ENCODE measurements around the gene ZNF846. TPM values are rescaled to one million over a fixed set of nuclear protein-coding genes. Genes with fewer than 3 reads are reported as not detected.

ZNF846 gene
- 12.5 and 13.7 TPM in 2 replicates for total RNA-seq

DNA sequence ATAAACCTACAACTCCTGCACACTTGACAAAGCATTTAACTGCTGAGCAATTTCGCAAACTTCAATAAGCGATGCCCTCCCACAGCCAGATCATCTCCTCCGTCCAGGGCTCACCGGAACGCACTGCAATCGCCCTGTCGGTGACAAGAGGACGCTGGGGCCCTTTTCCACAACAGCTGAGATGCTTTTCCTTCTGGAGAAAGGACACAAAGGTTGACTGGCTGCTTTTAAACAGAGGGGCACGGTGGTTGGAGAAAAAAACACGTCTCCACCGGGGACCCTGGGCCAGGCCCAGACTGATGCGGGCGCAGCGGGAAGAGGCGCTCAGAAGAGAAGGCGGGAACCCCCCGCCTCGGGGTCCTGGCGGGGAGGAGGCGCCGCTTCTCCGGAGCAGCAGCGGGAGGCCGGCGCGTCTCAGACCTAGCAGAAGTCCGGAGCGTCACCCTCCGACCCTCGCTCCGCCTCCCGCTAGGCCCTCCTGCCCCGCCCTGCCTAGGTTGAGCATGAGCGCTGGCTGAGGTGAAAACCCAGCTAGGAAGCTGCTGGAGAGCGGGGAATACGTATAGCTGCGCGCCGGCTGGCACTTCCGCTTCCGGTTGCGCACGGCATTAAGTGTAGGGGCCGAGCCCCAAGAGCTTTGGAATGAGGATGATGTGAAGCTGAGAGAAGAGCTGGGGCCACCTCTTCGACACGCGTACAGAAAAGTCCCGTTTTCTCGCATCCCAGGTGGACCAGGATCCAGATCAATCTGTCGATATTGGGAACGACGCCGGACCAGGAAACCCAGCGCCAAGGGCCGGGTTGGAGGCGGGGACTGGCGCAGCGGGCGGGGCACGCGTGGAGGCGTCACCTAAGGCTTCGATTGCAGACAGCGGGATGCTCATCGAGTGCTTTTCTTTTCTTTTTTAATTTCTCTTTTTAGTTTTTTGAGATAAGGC is at the start of gene ZNF846:
TSS of gene ZNF846 (minus strand) at position 564 of the 938 bp plus-strand sequence. CDS start 3,788 bp downstream, outside the sequence.

Other genes with a start within 250 kb of the ZNF846 start
- gene ZNF426, start 230.1 kb downstream of the ZNF846 start, total RNA-seq = 21.5 and 25.8 TPM in 2 replicates
- 34.7 and 55.5 TPM in 2 replicates for gene ZNF121, start 184.2 kb downstream of the ZNF846 start, total RNA-seq
- gene ZNF561, start 147.5 kb downstream of the ZNF846 start, total RNA-seq = 56.7 and 65.1 TPM in 2 replicates
- gene ZNF562, start 93.6 kb downstream of the ZNF846 start, total RNA-seq = 25.8 and 32.2 TPM in 2 replicates
- gene FBXL12, start 50.3 kb upstream of the ZNF846 start, total RNA-seq = 17.8 and 19.4 TPM in 2 replicates
- gene UBL5, start 59.2 kb upstream of the ZNF846 start, total RNA-seq = 117 and 361 TPM in 2 replicates
- 78.4 and 92.5 TPM in 2 replicates for gene PIN1, start 66.6 kb upstream of the ZNF846 start, total RNA-seq
- gene OLFM2, start 167.8 kb upstream of the ZNF846 start, total RNA-seq = 2.5 and 3.0 TPM in 2 replicates
- 0.59 and 1.1 TPM in 2 replicates for gene COL5A3, start 241.8 kb upstream of the ZNF846 start, total RNA-seq
- not detected in 2 replicates for gene RDH8, start 244.7 kb upstream of the ZNF846 start, total RNA-seq

All from smooth muscle cell of the umbilical artery (primary cell).